Activated B cell treated with CpG ODN at 0.5 μM for 24 hours (primary cell): ENCODE results near the gene SETD5. TPM values are rescaled to one million over a fixed set of nuclear protein-coding genes. Genes with fewer than 3 reads are reported as not detected.

Source experiments
- ATAC-seq: fragments of 200-7000 bp; cut with Tn5 transposase; one replicate; pipeline ENCODE4 v1.10.0; 2021; ENCODE audit warnings: low read depth, mild to moderate bottlenecking, moderate library complexity
- CTCF ChIA-PET: fragments of 350-600 bp; sonication (Branson Sonifier 250); formaldehyde crosslinking; loops from one replicate; lab custom pipeline; 2021; ENCODE audit warnings: antibody characterized with exemption; lab: Charles Lee
- POLR2A ChIA-PET: fragments of 350-600 bp; sonication (Branson Sonifier 250); formaldehyde crosslinking; loops from one replicate; lab custom pipeline; 2021; ENCODE audit warnings: antibody characterized with exemption; lab: Charles Lee
- DNase-seq: peaks from one replicate; pipeline ENCODE4 v3.0.0; 2022
- H3K27ac Mint-ChIP-seq: one replicate; pipeline ENCODE4 v1.8.0; 2020; ENCODE audit warnings: mixed read lengths
- H3K27me3 Mint-ChIP-seq: one replicate; pipeline ENCODE4 v1.8.0; 2021; ENCODE audit warnings: mixed read lengths
- H3K36me3 Mint-ChIP-seq: one replicate; pipeline ENCODE4 v1.8.0; 2021; ENCODE audit warnings: low read depth, mixed read lengths
- H3K4me1 Mint-ChIP-seq: one replicate; pipeline ENCODE4 v1.8.0; 2021; ENCODE audit warnings: mixed read lengths
- H3K4me3 Mint-ChIP-seq: one replicate; pipeline ENCODE4 v1.8.0; 2020; ENCODE audit warnings: mild to moderate bottlenecking, mixed read lengths
- H3K9me3 Mint-ChIP-seq: one replicate; pipeline ENCODE4 v1.8.0; 2020; ENCODE audit warnings: mixed read lengths
- CTCF ChIP-seq: fragments of 200-600 bp; IDR thresholded peaks from one replicate; pipeline ENCODE4 v1.8.0; 2022; ENCODE audit warnings: antibody characterized with exemption, mild to moderate bottlenecking
- intact Hi-C: fragments of 100-400 bp; cut with micrococcal nuclease; formaldehyde crosslinking; loops from one replicate; pipeline ENCODE4 v1.15.1; 2024
- total RNA-seq: library from RNA; stranded (reverse); gene quantifications from 2 replicates; pipeline ENCODE4 v1.2.3, GENCODE V29; 2022

The SETD5 gene
- 144 and 162 TPM in 2 replicates for total RNA-seq

- H3K36me3 Mint-ChIP-seq = peaks cover 54% of the 10 kb centered on the region
- H3K27me3 Mint-ChIP-seq = no peaks in the 10 kb centered on the region
- no peaks in the 10 kb centered on the region for H3K9me3 Mint-ChIP-seq
- no peak for TF ChIP-seq CTCF
- ATAC-seq (peak; percentile 65), DNase-seq (peak; percentile 100)
- ChIA-PET POLR2A (interaction anchor here (0.6 to 3.7 kb wide), 28 partner anchors 7 to 1875 kb away, joined by 3 to 84 read pairs (median 4); partner anchors contain the start of genes ARPC4, ATG7, BRPF1 and CRELD1), CTCF (no interaction called here)
- peak within 1 kb of the TSS; percentile 99 for H3K4me3 Mint-ChIP-seq
- peak within 1 kb of the TSS; percentile 100 for H3K27ac Mint-ChIP-seq
- intact Hi-C loops = loop anchor here (1.0 to 2.0 kb wide), 12 partner anchors 10 to 1875 kb away; partner anchors contain the start of genes ATG7, BRPF1, CRELD1 and FANCD2
- peaks cover 61% of the 10 kb centered on the region for H3K4me1 Mint-ChIP-seq
Measured at GRCh38 chr3:9397332-9397905, at the start of gene SETD5. Gene SETD5 (plus strand): TSS chr3:9397615. CDS start chr3:9428939, 31,324 bp downstream.

DNA sequence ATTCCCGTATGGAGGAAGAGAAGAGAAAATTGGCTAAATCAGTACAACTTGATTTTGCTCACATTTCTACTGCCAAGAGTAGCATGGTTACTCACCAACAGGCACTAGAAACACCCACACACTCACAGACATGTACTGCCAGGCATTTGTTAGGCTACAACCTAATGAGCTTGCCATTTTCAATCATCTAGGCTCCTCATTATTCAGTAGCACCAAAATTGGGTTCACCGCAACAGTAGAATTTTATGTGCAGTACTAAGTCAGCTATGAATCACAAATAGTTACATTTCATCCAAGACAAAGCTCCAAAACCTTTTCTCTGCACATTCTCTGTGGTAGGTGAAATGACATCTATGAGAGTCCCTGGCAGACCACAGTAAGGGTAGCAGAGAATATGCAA, 49.5 kb upstream of the SETD5 start:
- no peak for ATAC-seq
- Mint-ChIP-seq H3K27ac (no peak overlapping the region), H3K27me3 (no peaks in the 10 kb centered on the region), H3K4me1 (peaks cover 4% of the 10 kb centered on the region), H3K9me3 (no peaks in the 10 kb centered on the region), H3K4me3 (no peak overlapping the region), H3K36me3 (no peaks in the 10 kb centered on the region)
- intact Hi-C loops = no loop called here
- CTCF ChIA-PET = no interaction called here
- POLR2A ChIA-PET = no interaction called here
- no peak for TF ChIP-seq CTCF
- DNase-seq = no peak

DNA sequence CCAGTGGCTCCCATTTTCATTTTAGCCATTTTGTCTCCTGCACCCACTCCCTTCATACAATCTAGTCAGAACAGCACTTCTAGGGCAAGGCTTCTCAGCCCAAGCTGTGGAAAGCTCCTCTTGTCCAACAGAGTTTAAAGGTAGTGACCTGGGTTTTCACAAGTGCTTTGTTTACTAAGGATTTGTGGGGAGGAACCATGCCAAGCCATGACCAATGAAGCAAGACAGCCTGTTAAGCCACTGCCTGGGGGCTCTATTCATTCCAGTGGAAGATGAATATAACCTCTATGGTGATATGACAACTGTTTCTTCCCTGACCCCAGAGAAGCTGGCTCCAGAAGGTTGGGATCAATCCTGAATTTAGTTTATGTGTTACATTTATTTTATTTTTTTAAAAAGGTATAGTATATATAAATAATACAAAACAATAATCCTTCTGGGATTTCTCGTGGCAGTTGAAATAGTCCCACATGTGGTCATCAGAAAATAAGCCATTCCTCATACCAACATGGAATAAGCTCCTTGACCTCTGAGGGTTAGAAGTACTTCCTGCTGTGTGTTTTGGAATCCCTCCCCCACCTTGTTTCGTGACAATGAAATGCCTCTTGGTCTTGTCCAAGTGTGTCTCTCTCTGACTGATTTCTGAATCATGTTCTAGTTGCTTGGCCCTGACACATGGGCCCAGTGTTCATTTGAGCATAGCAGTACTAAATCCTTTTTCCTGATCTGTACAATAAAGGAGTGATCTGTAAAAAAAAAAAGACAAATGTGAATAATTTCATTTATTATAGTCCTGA, 47.9 kb upstream of the SETD5 start:
- ChIA-PET POLR2A (no interaction called here), CTCF (no interaction called here)
- no peaks in the 10 kb centered on the region for H3K9me3 Mint-ChIP-seq
- no peak overlapping the region for H3K27ac Mint-ChIP-seq
- peaks cover 21% of the 10 kb centered on the region for H3K4me1 Mint-ChIP-seq
- DNase-seq (no peak), ATAC-seq (no peak)
- TF ChIP-seq CTCF = no peak
- H3K27me3 Mint-ChIP-seq = no peaks in the 10 kb centered on the region
- no peak overlapping the region for H3K4me3 Mint-ChIP-seq
- intact Hi-C loops = loop anchor here (5.0 kb wide), 1 partner anchor 103 kb away; no protein-coding TSS in a partner anchor
- H3K36me3 Mint-ChIP-seq = no peaks in the 10 kb centered on the region

DNA sequence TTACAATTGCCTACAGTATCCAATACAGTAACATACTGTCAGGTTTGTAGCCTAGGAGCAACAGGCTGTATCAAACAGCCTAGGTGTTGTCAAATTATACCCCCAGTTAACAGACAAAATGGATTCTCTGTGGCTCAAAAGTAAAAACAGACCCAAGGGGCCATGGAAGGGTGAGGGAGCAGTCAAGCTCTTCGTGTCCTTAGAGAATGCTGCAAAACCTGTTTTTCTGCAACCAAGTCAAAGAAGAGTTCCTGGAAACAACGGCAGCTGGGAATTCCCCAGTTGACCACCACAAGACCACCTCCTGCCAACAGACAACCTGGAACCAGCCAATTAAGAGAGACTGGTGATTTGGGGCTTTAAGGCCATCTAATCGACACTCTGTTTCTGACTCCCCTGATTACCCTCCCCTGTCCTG, 45.7 kb upstream of the SETD5 start:
- POLR2A ChIA-PET = no interaction called here
- Mint-ChIP-seq H3K27me3 (no peaks in the 10 kb centered on the region), H3K4me1 (peaks cover 28% of the 10 kb centered on the region), H3K36me3 (no peaks in the 10 kb centered on the region), H3K9me3 (no peaks in the 10 kb centered on the region), H3K27ac (no peak overlapping the region), H3K4me3 (no peak overlapping the region)
- TF ChIP-seq CTCF = no peak
- DNase-seq (no peak), ATAC-seq (no peak)
- CTCF ChIA-PET = no interaction called here
- intact Hi-C loops = loop anchor here (2.0 to 5.0 kb wide), 3 partner anchors 101 to 1387 kb away; no protein-coding TSS in a partner anchor
